ENCODE data around the gene COBL.

COBL gene

GRCh38 chr7:51286401-51286800 lies 30.2 kb downstream of the COBL start:
- TF ChIP-seq CTCF (IDR thresholded peaks at IDR 0.05), result no peak
- Mint-ChIP-seq H3K27ac (no peak overlapping the region), H3K4me1 (peaks cover 22% of the 10 kb centered on the region), H3K36me3 (ENCODE audit: low read depth) (peaks cover 6% of the 10 kb centered on the region), H3K27me3 (ENCODE audit: low read depth, poor library complexity) (peaks cover 4% of the 10 kb centered on the region), H3K9me3 (peaks cover 24% of the 10 kb centered on the region), H3K4me3 (no peak overlapping the region)
- DNase-seq, result no peak

GRCh38 chr7:51280156-51280555 lies 36.5 kb downstream of the COBL start:
- H3K27me3 Mint-ChIP-seq (ENCODE audit: low read depth, poor library complexity), result peaks cover 14% of the 10 kb centered on the region
- no peak for DNase-seq
- no peak for TF ChIP-seq CTCF (IDR thresholded peaks at IDR 0.05)
- no peak overlapping the region for H3K27ac Mint-ChIP-seq
- peaks cover 6% of the 10 kb centered on the region for H3K36me3 Mint-ChIP-seq (ENCODE audit: low read depth)
- peaks cover 22% of the 10 kb centered on the region for H3K9me3 Mint-ChIP-seq
- no peak overlapping the region for H3K4me3 Mint-ChIP-seq
- H3K4me1 Mint-ChIP-seq, result peaks cover 55% of the 10 kb centered on the region

GRCh38 chr7:51279391-51280023 lies 37.1 kb downstream of the COBL start:
- DNase-seq, result no peak
- no peak for TF ChIP-seq CTCF (IDR thresholded peaks at IDR 0.05)
- Mint-ChIP-seq H3K4me3 (no peak overlapping the region), H3K27ac (no peak overlapping the region), H3K9me3 (peaks cover 16% of the 10 kb centered on the region), H3K27me3 (ENCODE audit: low read depth, poor library complexity) (peaks cover 14% of the 10 kb centered on the region), H3K36me3 (ENCODE audit: low read depth) (peaks cover 6% of the 10 kb centered on the region), H3K4me1 (peaks cover 61% of the 10 kb centered on the region)

- Mint-ChIP-seq H3K27ac (peak overlapping the region; percentile 68), H3K9me3 (peaks cover 11% of the 10 kb centered on the region), H3K4me1 (peaks cover 68% of the 10 kb centered on the region), H3K36me3 (ENCODE audit: low read depth) (peaks cover 6% of the 10 kb centered on the region), H3K27me3 (ENCODE audit: low read depth, poor library complexity) (peaks cover 14% of the 10 kb centered on the region), H3K4me3 (no peak overlapping the region)
- no peak for DNase-seq
- TF ChIP-seq CTCF (IDR thresholded peaks at IDR 0.05), result no peak
These were observed 37.8 kb downstream of the COBL start for GRCh38 chr7:51278797-51279196.

- H3K27ac Mint-ChIP-seq, result no peak overlapping the region
- H3K9me3 Mint-ChIP-seq, result no peaks in the 10 kb centered on the region
- DNase-seq, result no peak
- no peak overlapping the region for H3K4me3 Mint-ChIP-seq
- H3K36me3 Mint-ChIP-seq (ENCODE audit: low read depth), result no peaks in the 10 kb centered on the region
- H3K27me3 Mint-ChIP-seq (ENCODE audit: low read depth, poor library complexity), result peaks cover 14% of the 10 kb centered on the region
- H3K4me1 Mint-ChIP-seq, result peaks cover 74% of the 10 kb centered on the region
- TF ChIP-seq CTCF (IDR thresholded peaks at IDR 0.05), result no peak
These were observed 39.6 kb downstream of the COBL start for GRCh38 chr7:51276967-51277366.

- Mint-ChIP-seq H3K4me1 (peaks cover 74% of the 10 kb centered on the region), H3K27me3 (ENCODE audit: low read depth, poor library complexity) (peaks cover 14% of the 10 kb centered on the region), H3K4me3 (peak overlapping the region; percentile 40), H3K36me3 (ENCODE audit: low read depth) (no peaks in the 10 kb centered on the region), H3K9me3 (no peaks in the 10 kb centered on the region), H3K27ac (peak overlapping the region; percentile 97)
- DNase-seq, result no peak
- TF ChIP-seq CTCF (IDR thresholded peaks at IDR 0.05), result no peak
These were observed 40.5 kb downstream of the COBL start for GRCh38 chr7:51276091-51276605.
